HepG2 (cell line): ENCODE measurements around the gene MYH7B. TPM values are rescaled to one million over a fixed set of nuclear protein-coding genes. Genes with fewer than 3 reads are reported as not detected.
A peak's percentile ranks its signal among the peaks of the same experiment; 100 is the strongest.

Experiments used
- ATM ChIP-seq: fragments of 450-650 bp; IDR thresholded peaks from 2 replicates; pipeline ENCODE4 v1.7.1; 2017; ENCODE audit warnings: mild to moderate bottlenecking, borderline replicate concordance
- FOXA1 ChIP-seq, 2 experiments: fragments of 450-650 bp in 1 of 2; sonication (generic) in 1 of 2; formaldehyde crosslinking in 1 of 2; IDR thresholded peaks; 2 replicates each; pipeline versions ENCODE4 v1.4.0 to v1.6.1; 2016 to 2020; ENCODE audit warnings: missing genetic modification reagents in 1 of 2
- FOXO1 ChIP-seq: sonication (generic); formaldehyde crosslinking; IDR thresholded peaks from 2 replicates; pipeline ENCODE4 v1.4.0; 2020; ENCODE audit warnings: missing genetic modification reagents
- GPN1 ChIP-seq: sonication (generic); formaldehyde crosslinking; IDR thresholded peaks from 2 replicates; pipeline ENCODE4 v1.5.1; 2020; ENCODE audit warnings: missing genetic modification reagents, borderline replicate concordance
- KAT8 ChIP-seq: IDR thresholded peaks from 2 replicates; pipeline ENCODE4 v1.6.1; 2016; ENCODE audit warnings: missing genetic modification reagents, missing compliant biosample characterization
- RBM22 ChIP-seq: fragments of 200-400 bp; formaldehyde crosslinking; optimal IDR thresholded peaks from 2 replicates; pipeline ENCODE3; 2017; ENCODE audit warnings: mild to moderate bottlenecking, low read length, moderate library complexity
- RCOR2 ChIP-seq: IDR thresholded peaks from 2 replicates; pipeline ENCODE4 v1.6.1; 2016; ENCODE audit warnings: missing biosample characterization, missing genetic modification reagents
- ZBTB1 ChIP-seq: sonication (generic); formaldehyde crosslinking; IDR thresholded peaks from 2 replicates; pipeline ENCODE4 v1.4.0; 2020; ENCODE audit warnings: missing genetic modification reagents, borderline replicate concordance
- ZFP36 ChIP-seq: fragments of 150-350 bp; IDR thresholded peaks from 2 replicates; pipeline ENCODE4 v1.6.1; 2018; ENCODE audit warnings: borderline replicate concordance, low read length, low read depth; ENCODE audit not compliant: partially characterized antibody
- ZMAT3 ChIP-seq: sonication (generic); formaldehyde crosslinking; conservative IDR thresholded peaks from 2 replicates; pipeline ENCODE4 v1.7.0; 2021; ENCODE audit warnings: missing genetic modification reagents
- ZNF232 ChIP-seq: sonication (generic); formaldehyde crosslinking; IDR thresholded peaks from 2 replicates; pipeline ENCODE4 v1.4.0; 2020; ENCODE audit warnings: missing genetic modification reagents, borderline replicate concordance
- ZNF292 ChIP-seq: sonication (generic); formaldehyde crosslinking; IDR thresholded peaks from 2 replicates; pipeline ENCODE4 v1.8.1; 2022; ENCODE audit warnings: mild to moderate bottlenecking, low read depth, missing genetic modification reagents, borderline replicate concordance
- ZNF317 ChIP-seq: sonication (generic); formaldehyde crosslinking; IDR thresholded peaks from 2 replicates; pipeline ENCODE4 v1.5.0; 2020; ENCODE audit warnings: mild to moderate bottlenecking, missing genetic modification reagents
- ZNF530 ChIP-seq: sonication (generic); formaldehyde crosslinking; IDR thresholded peaks from 2 replicates; pipeline ENCODE4 v1.5.0; 2020; ENCODE audit warnings: low read depth, mild to moderate bottlenecking, missing genetic modification reagents
- ZNF766 ChIP-seq: sonication (generic); formaldehyde crosslinking; IDR thresholded peaks from 2 replicates; pipeline ENCODE4 v1.5.0; 2020; ENCODE audit warnings: missing genetic modification reagents, borderline replicate concordance
- polyA plus RNA-seq, 8 experiments: library from polyadenylated mRNA; depleted of rRNA in 3 of 8; stranded (reverse) in 7 of 8; unstranded in 1 of 8; fragments of >200 nt; fragmentation: Illumina TruSeq in 4 of 8; extraction: Trizol in 4 of 8; gene quantifications; 2 replicates each; pipeline versions ENCODE4 v1.2.1 to v1.2.3, GENCODE V29; 2011 to 2016; ENCODE audit warnings: low read depth in 4 of 8, missing spikeins in 1 of 8, mixed read lengths in 1 of 8; ENCODE audit not compliant: insufficient read depth in 1 of 8
- total RNA-seq, 5 experiments: library from RNA; depleted of rRNA; stranded (reverse); fragments of >200 nt; fragmentation: Illumina TruSeq; extraction: Trizol; gene quantifications; 2 replicates each; pipeline ENCODE4 v1.2.3, GENCODE V29; 2016; ENCODE audit warnings: low read depth in 1 of 5
- TF ChIP-seq, protein P1 (sequence below): sonication (generic); formaldehyde crosslinking; IDR thresholded peaks from 2 replicates; pipeline ENCODE4 v1.4.0; 2020; ENCODE audit warnings: mild to moderate bottlenecking, missing genetic modification reagents, borderline replicate concordance
- TF ChIP-seq, protein P2 (sequence below): sonication (generic); formaldehyde crosslinking; IDR thresholded peaks from 2 replicates; pipeline ENCODE4 v1.4.0; 2020; ENCODE audit warnings: missing genetic modification reagents, borderline replicate concordance
- TF ChIP-seq, protein P3 (sequence below): sonication (generic); formaldehyde crosslinking; IDR thresholded peaks from 2 replicates; pipeline ENCODE4 v1.4.0; 2020; ENCODE audit warnings: mild to moderate bottlenecking, missing genetic modification reagents
- TF ChIP-seq, protein P4 (sequence below): sonication (generic); formaldehyde crosslinking; IDR thresholded peaks from 2 replicates; pipeline ENCODE4 v1.9.0; 2021; ENCODE audit warnings: missing genetic modification reagents, mild to moderate bottlenecking, borderline replicate concordance
- TF ChIP-seq, protein P5 (sequence below): sonication (generic); formaldehyde crosslinking; IDR thresholded peaks from 2 replicates; pipeline ENCODE4 v1.8.0; 2022; ENCODE audit warnings: mild to moderate bottlenecking, missing genetic modification reagents; ENCODE audit not compliant: insufficient replicate concordance

The MYH7B gene
- total and polyA plus RNA-seq, 2 of the 13 experiments (the other 11 are each of a cell fraction or from before 2014, with no cell fraction given) = 0.05 to 0.20 TPM

DNA sequence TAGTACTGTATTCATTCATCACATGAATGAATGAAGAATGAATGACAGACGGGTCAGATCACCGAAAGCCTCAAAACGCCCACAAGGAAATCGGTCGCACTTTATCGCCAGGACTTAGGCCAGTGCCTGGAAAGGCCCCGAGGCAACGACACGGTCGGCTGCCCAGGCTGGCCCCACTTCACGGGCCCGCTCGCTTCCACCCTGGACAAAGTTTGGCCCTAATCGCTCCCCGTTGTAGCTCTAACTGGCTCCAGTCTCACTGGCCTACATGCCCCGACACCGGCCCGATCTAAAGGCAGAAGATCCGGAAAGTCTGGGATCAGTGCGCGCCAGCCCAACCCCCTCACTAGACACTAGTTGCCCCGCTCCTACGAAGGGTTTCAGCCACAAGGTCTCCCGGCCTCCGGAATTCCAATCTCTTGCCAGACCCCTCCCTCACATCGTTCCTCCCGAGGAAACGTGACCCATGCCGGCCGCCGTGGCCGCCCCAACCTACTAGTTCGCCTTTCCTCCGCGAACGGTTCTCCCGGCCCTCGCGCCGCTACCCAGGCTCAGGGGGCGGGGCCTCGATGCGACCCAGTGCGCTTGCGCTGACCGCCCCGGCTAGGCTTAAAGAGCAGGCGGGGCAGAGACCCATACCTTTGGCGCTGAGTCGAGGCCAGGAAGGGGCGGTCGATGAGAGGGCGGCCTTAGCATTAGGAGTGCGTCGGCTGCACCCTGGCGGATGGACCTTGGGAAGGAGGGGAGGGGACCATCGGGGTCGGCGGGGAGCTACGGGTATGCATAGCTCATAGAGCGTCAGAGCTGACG lies at the start of gene MYH7B, which contains the start of gene GSS (continued):
- TF ChIP-seq ZBTB1 (CRISPR knock-in tag) (0 out of 2 replicates have a peak, but pooled peaks have one; percentile 27), FOXA1 (IDR thresholded peaks at IDR 0.05) (no peak), FOXA1 (CRISPR knock-in tag; IDR thresholded peaks at IDR 0.05) (peak; percentile 37; the same call in 1 of the 2 replicates), KAT8 (CRISPR knock-in tag) (peak; percentile 97), ZMAT3 (CRISPR knock-in tag) (peak; percentile 96), ZFP36 (no peak), RBM22 (peak; percentile 63), GPN1 (CRISPR knock-in tag) (0 out of 2 replicates have a peak, but pooled peaks have one; percentile 20), FOXO1 (CRISPR knock-in tag) (peak; percentile 81), ZNF766 (CRISPR knock-in tag) (peak; percentile 69; the same call in 1 of the 2 replicates), ZNF292 (CRISPR knock-in tag) (peak; percentile 58; the same call in 1 of the 2 replicates), RCOR2 (CRISPR knock-in tag) (peak; percentile 86), ZNF317 (CRISPR knock-in tag) (peak; percentile 94), ZNF530 (CRISPR knock-in tag) (no peak; the same call in 1 of the 2 replicates), ATM (no peak), ZNF232 (CRISPR knock-in tag) (peak; percentile 93; the same call in 1 of the 2 replicates)
- TF ChIP-seq, protein P1, sequence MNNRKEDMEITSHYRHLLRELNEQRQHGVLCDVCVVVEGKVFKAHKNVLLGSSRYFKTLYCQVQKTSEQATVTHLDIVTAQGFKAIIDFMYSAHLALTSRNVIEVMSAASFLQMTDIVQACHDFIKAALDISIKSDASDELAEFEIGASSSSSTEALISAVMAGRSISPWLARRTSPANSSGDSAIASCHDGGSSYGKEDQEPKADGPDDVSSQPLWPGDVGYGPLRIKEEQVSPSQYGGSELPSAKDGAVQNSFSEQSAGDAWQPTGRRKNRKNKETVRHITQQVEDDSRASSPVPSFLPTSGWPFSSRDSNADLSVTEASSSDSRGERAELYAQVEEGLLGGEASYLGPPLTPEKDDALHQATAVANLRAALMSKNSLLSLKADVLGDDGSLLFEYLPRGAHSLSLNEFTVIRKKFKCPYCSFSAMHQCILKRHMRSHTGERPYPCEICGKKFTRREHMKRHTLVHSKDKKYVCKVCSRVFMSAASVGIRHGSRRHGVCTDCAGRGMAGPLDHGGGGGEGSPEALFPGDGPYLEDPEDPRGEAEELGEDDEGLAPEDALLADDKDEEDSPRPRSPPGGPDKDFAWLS (CRISPR knock-in tag) = peak; percentile 96; the same call in 1 of the 2 replicates
- TF ChIP-seq, protein P2, sequence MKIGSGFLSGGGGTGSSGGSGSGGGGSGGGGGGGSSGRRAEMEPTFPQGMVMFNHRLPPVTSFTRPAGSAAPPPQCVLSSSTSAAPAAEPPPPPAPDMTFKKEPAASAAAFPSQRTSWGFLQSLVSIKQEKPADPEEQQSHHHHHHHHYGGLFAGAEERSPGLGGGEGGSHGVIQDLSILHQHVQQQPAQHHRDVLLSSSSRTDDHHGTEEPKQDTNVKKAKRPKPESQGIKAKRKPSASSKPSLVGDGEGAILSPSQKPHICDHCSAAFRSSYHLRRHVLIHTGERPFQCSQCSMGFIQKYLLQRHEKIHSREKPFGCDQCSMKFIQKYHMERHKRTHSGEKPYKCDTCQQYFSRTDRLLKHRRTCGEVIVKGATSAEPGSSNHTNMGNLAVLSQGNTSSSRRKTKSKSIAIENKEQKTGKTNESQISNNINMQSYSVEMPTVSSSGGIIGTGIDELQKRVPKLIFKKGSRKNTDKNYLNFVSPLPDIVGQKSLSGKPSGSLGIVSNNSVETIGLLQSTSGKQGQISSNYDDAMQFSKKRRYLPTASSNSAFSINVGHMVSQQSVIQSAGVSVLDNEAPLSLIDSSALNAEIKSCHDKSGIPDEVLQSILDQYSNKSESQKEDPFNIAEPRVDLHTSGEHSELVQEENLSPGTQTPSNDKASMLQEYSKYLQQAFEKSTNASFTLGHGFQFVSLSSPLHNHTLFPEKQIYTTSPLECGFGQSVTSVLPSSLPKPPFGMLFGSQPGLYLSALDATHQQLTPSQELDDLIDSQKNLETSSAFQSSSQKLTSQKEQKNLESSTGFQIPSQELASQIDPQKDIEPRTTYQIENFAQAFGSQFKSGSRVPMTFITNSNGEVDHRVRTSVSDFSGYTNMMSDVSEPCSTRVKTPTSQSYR = peak; percentile 52; the same call in 1 of the 2 replicates
- TF ChIP-seq, protein P3, sequence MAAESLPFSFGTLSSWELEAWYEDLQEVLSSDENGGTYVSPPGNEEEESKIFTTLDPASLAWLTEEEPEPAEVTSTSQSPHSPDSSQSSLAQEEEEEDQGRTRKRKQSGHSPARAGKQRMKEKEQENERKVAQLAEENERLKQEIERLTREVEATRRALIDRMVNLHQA (CRISPR knock-in tag) = no peak; the same call in 1 of the 2 replicates
- TF ChIP-seq, protein P4, sequence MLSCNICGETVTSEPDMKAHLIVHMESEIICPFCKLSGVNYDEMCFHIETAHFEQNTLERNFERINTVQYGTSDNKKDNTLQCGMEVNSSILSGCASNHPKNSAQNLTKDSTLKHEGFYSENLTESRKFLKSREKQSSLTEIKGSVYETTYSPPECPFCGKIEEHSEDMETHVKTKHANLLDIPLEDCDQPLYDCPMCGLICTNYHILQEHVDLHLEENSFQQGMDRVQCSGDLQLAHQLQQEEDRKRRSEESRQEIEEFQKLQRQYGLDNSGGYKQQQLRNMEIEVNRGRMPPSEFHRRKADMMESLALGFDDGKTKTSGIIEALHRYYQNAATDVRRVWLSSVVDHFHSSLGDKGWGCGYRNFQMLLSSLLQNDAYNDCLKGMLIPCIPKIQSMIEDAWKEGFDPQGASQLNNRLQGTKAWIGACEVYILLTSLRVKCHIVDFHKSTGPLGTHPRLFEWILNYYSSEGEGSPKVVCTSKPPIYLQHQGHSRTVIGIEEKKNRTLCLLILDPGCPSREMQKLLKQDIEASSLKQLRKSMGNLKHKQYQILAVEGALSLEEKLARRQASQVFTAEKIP (CRISPR knock-in tag) = no peak
- TF ChIP-seq, protein P5, sequence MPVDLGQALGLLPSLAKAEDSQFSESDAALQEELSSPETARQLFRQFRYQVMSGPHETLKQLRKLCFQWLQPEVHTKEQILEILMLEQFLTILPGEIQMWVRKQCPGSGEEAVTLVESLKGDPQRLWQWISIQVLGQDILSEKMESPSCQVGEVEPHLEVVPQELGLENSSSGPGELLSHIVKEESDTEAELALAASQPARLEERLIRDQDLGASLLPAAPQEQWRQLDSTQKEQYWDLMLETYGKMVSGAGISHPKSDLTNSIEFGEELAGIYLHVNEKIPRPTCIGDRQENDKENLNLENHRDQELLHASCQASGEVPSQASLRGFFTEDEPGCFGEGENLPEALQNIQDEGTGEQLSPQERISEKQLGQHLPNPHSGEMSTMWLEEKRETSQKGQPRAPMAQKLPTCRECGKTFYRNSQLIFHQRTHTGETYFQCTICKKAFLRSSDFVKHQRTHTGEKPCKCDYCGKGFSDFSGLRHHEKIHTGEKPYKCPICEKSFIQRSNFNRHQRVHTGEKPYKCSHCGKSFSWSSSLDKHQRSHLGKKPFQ (CRISPR knock-in tag) = peak; percentile 93
